CD1c-positive myeloid dendritic cell (primary cell): Measurements from ENCODE around the gene MYL10.

Experiments used
- DNase-seq: peaks from one replicate; pipeline ENCODE4 v3.0.0-alpha.2; 2016; ENCODE audit errors: extremely low spot score

Gene MYL10

DNA sequence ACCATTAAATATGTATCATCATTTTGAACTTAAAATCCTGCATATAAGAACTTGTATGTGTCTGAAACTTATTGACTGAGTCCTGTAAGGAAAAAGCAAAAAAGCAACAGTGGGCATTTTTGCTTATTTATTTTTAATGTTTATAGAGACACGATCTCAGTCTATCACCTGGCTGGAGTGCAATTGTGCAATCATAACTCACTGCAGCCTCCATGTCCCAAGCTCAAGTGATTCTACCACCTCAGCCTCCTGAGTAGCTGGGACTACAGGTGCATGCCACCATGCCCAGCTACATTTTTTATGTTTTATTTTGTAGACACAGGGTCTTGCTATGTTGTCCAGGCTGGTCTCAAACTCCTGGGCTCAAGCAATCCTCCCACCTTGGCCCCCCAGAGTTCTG lies 32.2 kb downstream of the MYL10 start:
- DNase-seq: no peak

DNA sequence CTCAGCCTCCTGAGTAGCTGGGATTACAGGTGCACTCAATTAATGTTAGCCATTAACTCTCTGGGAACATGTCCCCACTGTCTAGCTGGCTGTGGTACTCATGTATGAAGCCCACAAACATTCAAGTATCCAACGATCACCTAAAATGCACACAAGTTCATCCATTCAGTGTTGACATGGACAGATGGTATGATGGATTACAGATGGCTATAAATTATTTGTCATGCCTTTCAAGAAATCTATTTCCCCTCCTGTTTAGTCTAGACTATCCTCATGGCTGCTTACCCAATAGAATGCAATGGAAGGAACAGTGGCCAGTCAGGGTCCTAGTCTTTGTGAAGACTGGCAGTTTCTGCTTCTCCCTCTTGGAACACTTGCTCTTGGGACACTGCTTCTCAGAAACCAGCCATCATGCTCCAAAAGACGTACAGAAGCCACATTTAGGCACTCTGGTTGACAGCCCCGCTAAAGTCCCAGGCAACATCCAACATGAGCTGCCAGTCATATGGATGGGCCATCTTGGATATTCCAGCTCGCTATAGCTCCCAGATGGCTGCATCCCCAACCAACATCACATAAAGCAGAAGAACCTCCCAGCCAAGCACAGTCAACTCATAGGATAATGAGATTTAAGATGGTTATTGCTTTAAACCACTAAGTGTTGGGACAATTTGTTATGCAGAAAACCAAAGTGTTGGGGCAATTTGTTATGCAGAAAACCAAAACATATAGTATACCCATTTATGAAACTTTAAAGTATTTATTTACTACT lies 33.1 kb downstream of the MYL10 start:
- no peak for DNase-seq

DNA sequence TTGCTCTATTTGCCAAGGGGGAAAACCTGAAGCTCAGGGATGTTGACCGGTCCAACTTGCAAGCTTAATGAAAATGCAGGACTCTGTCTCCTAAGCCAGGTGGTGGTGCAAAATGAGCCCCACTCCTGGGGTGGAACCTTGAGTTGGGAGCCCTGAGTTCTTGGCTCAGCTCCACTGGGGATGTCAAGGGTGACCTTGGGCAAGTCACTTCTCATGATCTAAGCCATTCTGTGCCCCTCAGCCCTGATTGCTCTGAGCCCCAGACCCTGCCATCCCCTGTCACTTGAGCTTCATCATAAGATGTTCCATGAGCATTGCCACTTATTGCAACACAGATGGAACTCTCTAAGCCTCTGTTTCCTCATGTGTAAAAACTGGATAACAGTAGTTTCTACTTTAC lies 33.9 kb downstream of the MYL10 start:
- DNase-seq: no peak

- DNase-seq: no peak
These were observed 34.3 kb downstream of the MYL10 start for GRCh38 chr7:101594790-101595189.

DNA sequence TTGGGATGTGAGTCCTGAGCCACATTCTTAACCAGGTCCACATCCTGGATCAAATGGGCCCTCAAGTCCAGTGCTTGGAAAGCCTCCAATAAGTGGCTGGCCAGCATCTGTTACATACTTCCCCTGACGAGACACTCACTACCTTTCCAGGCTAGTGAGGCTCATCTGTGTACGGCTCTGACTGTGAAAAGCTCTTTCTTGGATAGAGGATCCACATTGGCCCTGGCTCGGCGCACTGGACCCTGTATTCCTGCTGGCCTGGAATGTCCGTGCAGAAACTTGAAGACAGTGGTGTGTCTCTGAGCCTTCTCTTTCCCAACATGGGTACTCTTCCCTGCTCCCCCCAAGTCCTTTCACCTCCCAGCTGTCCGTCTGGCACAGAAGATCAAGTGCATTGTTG lies 35.5 kb downstream of the MYL10 start:
- no peak for DNase-seq

- no peak for DNase-seq
These were observed 37.6 kb downstream of the MYL10 start for GRCh38 chr7:101591504-101591903.

- no peak for DNase-seq
These were observed 38.2 kb downstream of the MYL10 start for GRCh38 chr7:101590663-101591435.

GRCh38 chr7:101589976-101590662 lies 39.0 kb downstream of the MYL10 start:
- DNase-seq: no peak

GRCh38 chr7:101589052-101589451 lies 40.0 kb downstream of the MYL10 start:
- DNase-seq: no peak

GRCh38 chr7:101588131-101588935 lies 40.8 kb downstream of the MYL10 start:
- no peak for DNase-seq

DNA sequence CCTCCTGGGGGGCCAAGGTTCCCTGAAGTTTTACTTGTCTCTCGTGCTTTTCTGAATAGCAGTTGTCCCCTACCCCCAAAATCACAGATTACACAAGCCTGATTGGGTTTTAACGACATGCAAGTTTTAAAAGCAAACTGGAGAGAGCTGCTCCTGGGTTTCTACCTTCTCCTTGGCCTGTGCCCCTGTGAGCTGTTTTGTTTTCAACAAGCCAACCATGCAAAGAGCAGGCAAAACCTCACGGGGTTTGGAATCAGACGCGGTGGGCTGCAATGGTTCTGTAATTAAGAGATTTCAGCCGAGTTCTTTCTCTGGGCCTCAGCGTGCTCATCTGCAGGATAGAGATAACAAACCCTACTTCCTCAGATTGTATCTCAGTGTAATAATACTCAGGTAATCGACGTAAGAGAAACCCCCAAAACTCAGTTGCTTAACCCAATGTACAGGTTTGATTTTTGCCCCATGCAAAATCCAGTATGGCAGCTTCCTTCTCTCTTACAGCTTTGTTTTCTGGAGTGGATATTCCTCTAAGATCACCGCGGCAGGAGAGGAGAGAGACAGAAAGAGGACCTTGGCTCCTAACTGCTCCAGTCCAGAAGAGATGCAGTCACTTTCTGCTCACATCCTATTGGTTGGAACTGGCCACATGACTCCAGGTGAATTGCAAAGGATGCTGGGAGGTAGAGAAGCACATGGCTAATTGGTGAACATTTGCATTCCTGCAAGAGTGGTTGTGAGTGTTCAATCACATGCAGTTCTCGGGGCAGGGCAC lies 42.0 kb downstream of the MYL10 start:
- no peak for DNase-seq

DNA sequence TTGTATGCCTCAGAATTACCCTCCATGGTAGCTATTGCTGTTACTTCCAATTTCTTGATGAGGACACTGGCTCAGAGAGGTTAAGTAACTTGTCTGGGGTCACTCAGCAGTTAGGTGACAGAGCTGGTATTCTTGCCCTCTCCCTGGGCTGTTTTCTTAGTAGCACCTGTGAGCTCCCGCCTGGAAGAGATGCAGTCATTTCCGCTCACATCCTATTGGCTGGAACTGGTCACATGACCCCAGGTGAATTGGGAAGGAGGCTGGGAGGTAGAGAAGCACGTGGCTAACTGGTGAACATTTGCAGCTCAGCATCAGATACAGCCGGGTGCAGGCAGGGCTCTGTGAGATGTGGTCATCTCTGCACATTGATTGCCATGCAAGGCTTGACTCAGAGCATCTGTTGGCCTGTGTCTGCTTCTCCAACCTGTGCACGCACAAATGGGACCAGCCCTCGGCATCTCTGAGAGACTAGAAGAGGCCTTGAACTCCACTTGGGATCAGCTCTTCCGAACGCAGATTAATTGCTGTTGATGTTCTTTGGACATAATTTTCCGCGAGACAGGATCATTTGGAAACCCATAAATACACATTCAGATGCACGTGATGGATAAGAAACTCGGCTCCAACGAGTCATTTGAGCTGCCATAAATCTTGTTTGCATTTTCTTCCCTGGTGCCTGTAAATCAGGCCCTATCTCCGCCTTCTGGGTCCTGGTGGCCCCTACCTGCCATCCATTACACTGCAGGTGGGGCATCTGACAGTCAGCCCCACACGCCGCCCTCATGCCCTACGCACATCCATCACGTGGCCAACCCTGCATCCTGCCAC lies 42.8 kb downstream of the MYL10 start:
- DNase-seq: no peak

GRCh38 chr7:101582971-101583370 lies 46.1 kb downstream of the MYL10 start:
- no peak for DNase-seq

GRCh38 chr7:101581891-101582290 lies 47.2 kb downstream of the MYL10 start:
- no peak for DNase-seq

GRCh38 chr7:101580596-101580995 lies 48.5 kb downstream of the MYL10 start:
- no peak for DNase-seq

DNA sequence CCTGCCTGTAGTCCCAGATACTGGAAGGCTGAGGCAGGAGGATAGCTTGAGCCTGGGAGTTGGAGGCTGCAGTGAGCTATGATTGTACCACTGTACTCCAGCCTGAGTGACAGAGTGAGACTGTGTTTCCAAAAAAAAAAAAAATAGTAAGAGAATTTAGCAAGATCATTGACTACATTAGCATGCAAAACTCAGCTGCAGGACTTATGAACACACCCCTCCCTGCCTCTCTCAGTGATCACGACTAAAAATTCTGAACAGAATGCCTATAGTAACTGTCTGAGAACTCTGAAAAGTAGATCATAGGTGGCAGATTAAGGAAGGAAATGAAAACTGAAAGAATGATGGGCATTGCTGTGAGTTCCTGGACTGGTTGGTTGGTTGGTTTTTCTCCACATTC lies 50.5 kb downstream of the MYL10 start:
- DNase-seq: no peak

GRCh38 chr7:101576998-101577397 lies 52.1 kb downstream of the MYL10 start:
- no peak for DNase-seq

- DNase-seq: no peak
These were observed 53.4 kb downstream of the MYL10 start for GRCh38 chr7:101575721-101576120.

- no peak for DNase-seq
These were observed 53.9 kb downstream of the MYL10 start for GRCh38 chr7:101575168-101575567.

- DNase-seq: no peak
These were observed 56.9 kb downstream of the MYL10 start for GRCh38 chr7:101572156-101572555.
